HepG2 (cell line): Measurements from ENCODE around the gene LANCL1. TPM values are rescaled to one million over a fixed set of nuclear protein-coding genes. Genes with fewer than 3 reads are reported as not detected.

Experiments used
- CCAR2 ChIP-seq: fragments of 200-400 bp; formaldehyde crosslinking; optimal IDR thresholded peaks from 2 replicates; pipeline ENCODE3; 2018; ENCODE audit warnings: low read depth, mild to moderate bottlenecking, low read length, moderate library complexity
- GPBP1L1 ChIP-seq: sonication (generic); formaldehyde crosslinking; IDR thresholded peaks from 2 replicates; pipeline ENCODE4 v1.5.0; 2020; ENCODE audit warnings: mild to moderate bottlenecking, missing genetic modification reagents
- GTF2F1 ChIP-seq: fragments of 150-350 bp; IDR thresholded peaks from 2 replicates; pipeline ENCODE4 v1.6.1; 2014; ENCODE audit warnings: low read length
- HMGA1 ChIP-seq: sonication (generic); formaldehyde crosslinking; conservative IDR thresholded peaks from 2 replicates; pipeline ENCODE4 v1.4.0; 2020; ENCODE audit warnings: missing genetic modification reagents
- HMGXB4 ChIP-seq, 2 experiments: sonication (generic) in 1 of 2; formaldehyde crosslinking in 1 of 2; IDR thresholded peaks; 2 replicates each; pipeline versions ENCODE4 v1.4.0 to v1.6.1; 2018 to 2020; ENCODE audit warnings: missing genetic modification reagents in 2 of 2, borderline replicate concordance in 1 of 2, low read depth in 1 of 2, mild to moderate bottlenecking in 1 of 2, missing biosample characterization in 1 of 2
- KAT7 ChIP-seq: IDR thresholded peaks from 2 replicates; pipeline ENCODE4 v1.6.1; 2018; ENCODE audit warnings: borderline replicate concordance, missing compliant biosample characterization
- KAT8 ChIP-seq: IDR thresholded peaks from 2 replicates; pipeline ENCODE4 v1.6.1; 2016; ENCODE audit warnings: missing genetic modification reagents, missing compliant biosample characterization
- KDM5B ChIP-seq: sonication (generic); formaldehyde crosslinking; IDR thresholded peaks from 2 replicates; pipeline ENCODE4 v1.4.0; 2020; ENCODE audit warnings: missing genetic modification reagents, mild to moderate bottlenecking, borderline replicate concordance
- KMT2B ChIP-seq: IDR thresholded peaks from 2 replicates; pipeline ENCODE4 v1.6.1; 2016; ENCODE audit warnings: missing genetic modification reagents, missing compliant biosample characterization
- MAF1 ChIP-seq: sonication (generic); formaldehyde crosslinking; IDR thresholded peaks from 2 replicates; pipeline ENCODE4 v1.5.0; 2020; ENCODE audit warnings: missing genetic modification reagents, borderline replicate concordance
- MTF1 ChIP-seq: sonication (generic); formaldehyde crosslinking; IDR thresholded peaks from 2 replicates; pipeline ENCODE4 v1.5.0; 2020; ENCODE audit warnings: missing genetic modification reagents
- NFRKB ChIP-seq: fragments of 450-650 bp; IDR thresholded peaks from 2 replicates; pipeline ENCODE4 v1.6.1; 2017
- RXRB ChIP-seq: IDR thresholded peaks from 2 replicates; pipeline ENCODE4 v1.6.1; 2016; ENCODE audit warnings: borderline replicate concordance, missing genetic modification reagents, missing compliant biosample characterization
- SPEN ChIP-seq: sonication (generic); formaldehyde crosslinking; IDR thresholded peaks from 2 replicates; pipeline ENCODE4 v1.5.1; 2020; ENCODE audit warnings: low read depth, mild to moderate bottlenecking, missing genetic modification reagents
- TFDP2 ChIP-seq: sonication (generic); formaldehyde crosslinking; IDR thresholded peaks from 2 replicates; pipeline ENCODE4 v1.4.0; 2020; ENCODE audit warnings: missing genetic modification reagents
- THAP7 ChIP-seq: sonication (generic); formaldehyde crosslinking; IDR thresholded peaks from 2 replicates; pipeline ENCODE4 v1.8.1; 2023; ENCODE audit warnings: mild to moderate bottlenecking, missing genetic modification reagents
- ZFP41 ChIP-seq: sonication (generic); formaldehyde crosslinking; IDR thresholded peaks from 2 replicates; pipeline ENCODE4 v1.4.0; 2020; ENCODE audit warnings: mild to moderate bottlenecking, missing genetic modification reagents, borderline replicate concordance
- ZMYM4 ChIP-seq: sonication (generic); formaldehyde crosslinking; IDR thresholded peaks from 2 replicates; pipeline ENCODE4 v1.8.1; 2023; ENCODE audit warnings: mild to moderate bottlenecking, missing genetic modification reagents
- ZNF138 ChIP-seq: sonication (generic); formaldehyde crosslinking; IDR thresholded peaks from 2 replicates; pipeline ENCODE4 v1.5.0; 2020; ENCODE audit warnings: mild to moderate bottlenecking, low read depth, missing genetic modification reagents
- ZNF24 ChIP-seq: fragments of 450-650 bp; IDR thresholded peaks from 2 replicates; pipeline ENCODE4 v1.6.1; 2017; ENCODE audit warnings: antibody characterized with exemption, mild to moderate bottlenecking
- ZNF329 ChIP-seq: sonication (generic); formaldehyde crosslinking; IDR thresholded peaks from 2 replicates; pipeline ENCODE4 v1.9.0; 2021; ENCODE audit warnings: low read depth, mild to moderate bottlenecking, missing genetic modification reagents
- ZNF343 ChIP-seq: sonication (generic); formaldehyde crosslinking; IDR thresholded peaks from 2 replicates; pipeline ENCODE4 v1.4.0; 2020; ENCODE audit warnings: mild to moderate bottlenecking, missing genetic modification reagents
- ZNF550 ChIP-seq: sonication (generic); formaldehyde crosslinking; IDR thresholded peaks from 2 replicates; pipeline ENCODE4 v1.4.0; 2020; ENCODE audit warnings: mild to moderate bottlenecking, missing genetic modification reagents, borderline replicate concordance
- ZNF614 ChIP-seq: IDR thresholded peaks from 2 replicates; pipeline ENCODE4 v1.6.1; 2018; ENCODE audit warnings: missing biosample characterization, missing genetic modification reagents, inconsistent platforms, borderline replicate concordance
- ZNF772 ChIP-seq: sonication (generic); formaldehyde crosslinking; IDR thresholded peaks from 2 replicates; pipeline ENCODE4 v1.5.0; 2020; ENCODE audit warnings: mild to moderate bottlenecking, missing genetic modification reagents
- ZNF839 ChIP-seq: sonication (generic); formaldehyde crosslinking; IDR thresholded peaks from 2 replicates; pipeline ENCODE4 v1.4.0; 2020; ENCODE audit warnings: missing genetic modification reagents, mild to moderate bottlenecking, borderline replicate concordance
- ZSCAN30 ChIP-seq: sonication (generic); formaldehyde crosslinking; IDR thresholded peaks from 2 replicates; pipeline ENCODE4 v1.5.0; 2020; ENCODE audit warnings: mild to moderate bottlenecking, missing genetic modification reagents
- ZZZ3 ChIP-seq: sonication (generic); formaldehyde crosslinking; IDR thresholded peaks from 2 replicates; pipeline ENCODE4 v1.4.0; 2020; ENCODE audit warnings: missing genetic modification reagents, mild to moderate bottlenecking, borderline replicate concordance
- polyA plus RNA-seq, 8 experiments: library from polyadenylated mRNA; depleted of rRNA in 3 of 8; stranded (reverse) in 7 of 8; unstranded in 1 of 8; fragments of >200 nt; fragmentation: Illumina TruSeq in 4 of 8; extraction: Trizol in 4 of 8; gene quantifications; 2 replicates each; pipeline versions ENCODE4 v1.2.1 to v1.2.3, GENCODE V29; 2011 to 2016; ENCODE audit warnings: low read depth in 4 of 8, missing spikeins in 1 of 8, mixed read lengths in 1 of 8; ENCODE audit not compliant: insufficient read depth in 1 of 8
- total RNA-seq, 5 experiments: library from RNA; depleted of rRNA; stranded (reverse); fragments of >200 nt; fragmentation: Illumina TruSeq; extraction: Trizol; gene quantifications; 2 replicates each; pipeline ENCODE4 v1.2.3, GENCODE V29; 2016; ENCODE audit warnings: low read depth in 1 of 5

The LANCL1 gene
- total and polyA plus RNA-seq, 2 of the 13 experiments (the other 11 are each of a cell fraction or from before 2014, with no cell fraction given) = 53.5 to 67.7 TPM

- TF ChIP-seq RXRB (0 out of 2 replicates have a peak, but pooled peaks have one; percentile 44), THAP7 (CRISPR knock-in tag) (no peak), SPEN (CRISPR knock-in tag) (peak; percentile 40; the same call in 1 of the 2 replicates), ZNF550 (CRISPR knock-in tag) (no peak), GPBP1L1 (CRISPR knock-in tag) (no peak), ZNF329 (CRISPR knock-in tag) (no peak), ZNF839 (CRISPR knock-in tag) (no peak), MAF1 (CRISPR knock-in tag) (no peak), NFRKB (no peak), CCAR2 (no peak), MTF1 (CRISPR knock-in tag) (no peak), ZMYM4 (CRISPR knock-in tag) (peak; percentile 80), GTF2F1 (no peak), KAT8 (peak; percentile 85), KAT7 (CRISPR knock-in tag) (peak; percentile 86; the same call in 1 of the 2 replicates), HMGA1 (CRISPR knock-in tag) (no peak), ZZZ3 (no peak), HMGXB4 (CRISPR knock-in tag; IDR thresholded peaks at IDR 0.05; ENCODE audit: borderline replicate concordance in 1 of 2, low read depth in 1 of 2) (peak in 1 of 2 experiments; percentile 45; a peak in 1 of 4 replicates), ZNF772 (CRISPR knock-in tag) (no peak), ZFP41 (CRISPR knock-in tag) (no peak), ZNF138 (CRISPR knock-in tag) (no peak), ZNF614 (no peak), KDM5B (CRISPR knock-in tag) (no peak), ZSCAN30 (CRISPR knock-in tag) (no peak), ZNF343 (CRISPR knock-in tag) (no peak), ZNF24 (no peak), TFDP2 (CRISPR knock-in tag) (peak; percentile 52; the same call in 1 of the 2 replicates), KMT2B (peak; percentile 65; the same call in 1 of the 2 replicates)
Measured at GRCh38 chr2:210477496-210477895, 937 bp upstream of the LANCL1 start (continued).
